Cardiac fibroblast (primary cell): ENCODE measurements around the gene C2CD2L.

Experiments
- DNase-seq, 2 donors: peaks; one replicate each; pipeline versions ENCODE4 v3.0.0 to v3.0.0-alpha.2; 2010; ENCODE audit warnings: low read depth in 2 of 2
- H3K4me3 ChIP-seq, 2 donors: replicated peaks in 1 of 2; 1 replicate in 1 of 2; 2 replicates in 1 of 2; pipeline ENCODE4 v1.5.1; 2011; ENCODE audit warnings: low read depth in 2 of 2, low read length in 2 of 2, mild to moderate bottlenecking in 2 of 2, moderate library complexity in 1 of 2
- TF ChIP-seq, protein P1 (sequence below): IDR thresholded peaks from one replicate; pipeline ENCODE4 v1.5.1; 2011; ENCODE audit warnings: low read depth, mild to moderate bottlenecking, low read length, inconsistent platforms

Gene C2CD2L

DNA sequence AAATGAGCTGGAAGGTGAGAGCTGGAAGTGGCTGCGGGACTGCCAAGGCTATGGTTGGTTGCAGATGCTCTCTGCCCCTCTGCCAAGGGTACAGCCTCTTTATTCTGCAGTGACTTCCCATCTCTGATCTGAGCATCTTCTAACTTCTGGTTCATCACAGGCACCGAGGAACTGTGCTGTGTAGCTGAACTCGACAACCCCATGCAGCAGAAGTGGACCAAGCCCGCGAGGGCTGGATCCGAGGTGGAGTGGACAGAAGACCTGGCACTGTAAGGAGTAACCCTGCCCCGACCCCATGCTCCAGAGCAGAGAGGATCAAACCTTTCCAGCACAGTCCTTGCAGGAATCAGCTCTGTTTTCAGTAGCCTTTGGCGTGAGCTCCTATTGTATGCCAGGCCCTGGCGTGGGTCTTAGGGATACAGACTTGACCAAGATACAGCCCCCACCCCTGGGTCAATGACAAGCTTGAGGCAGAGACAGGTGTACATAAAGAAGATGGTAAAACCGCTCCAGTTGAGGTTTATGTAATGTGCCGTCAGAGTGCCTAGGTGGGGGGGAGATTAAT is 4.3 kb downstream of the C2CD2L start:
- TF ChIP-seq, protein P1, sequence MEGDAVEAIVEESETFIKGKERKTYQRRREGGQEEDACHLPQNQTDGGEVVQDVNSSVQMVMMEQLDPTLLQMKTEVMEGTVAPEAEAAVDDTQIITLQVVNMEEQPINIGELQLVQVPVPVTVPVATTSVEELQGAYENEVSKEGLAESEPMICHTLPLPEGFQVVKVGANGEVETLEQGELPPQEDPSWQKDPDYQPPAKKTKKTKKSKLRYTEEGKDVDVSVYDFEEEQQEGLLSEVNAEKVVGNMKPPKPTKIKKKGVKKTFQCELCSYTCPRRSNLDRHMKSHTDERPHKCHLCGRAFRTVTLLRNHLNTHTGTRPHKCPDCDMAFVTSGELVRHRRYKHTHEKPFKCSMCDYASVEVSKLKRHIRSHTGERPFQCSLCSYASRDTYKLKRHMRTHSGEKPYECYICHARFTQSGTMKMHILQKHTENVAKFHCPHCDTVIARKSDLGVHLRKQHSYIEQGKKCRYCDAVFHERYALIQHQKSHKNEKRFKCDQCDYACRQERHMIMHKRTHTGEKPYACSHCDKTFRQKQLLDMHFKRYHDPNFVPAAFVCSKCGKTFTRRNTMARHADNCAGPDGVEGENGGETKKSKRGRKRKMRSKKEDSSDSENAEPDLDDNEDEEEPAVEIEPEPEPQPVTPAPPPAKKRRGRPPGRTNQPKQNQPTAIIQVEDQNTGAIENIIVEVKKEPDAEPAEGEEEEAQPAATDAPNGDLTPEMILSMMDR: no peak
- DNase-seq: no peak
- no peak overlapping the region for H3K4me3 ChIP-seq

DNA sequence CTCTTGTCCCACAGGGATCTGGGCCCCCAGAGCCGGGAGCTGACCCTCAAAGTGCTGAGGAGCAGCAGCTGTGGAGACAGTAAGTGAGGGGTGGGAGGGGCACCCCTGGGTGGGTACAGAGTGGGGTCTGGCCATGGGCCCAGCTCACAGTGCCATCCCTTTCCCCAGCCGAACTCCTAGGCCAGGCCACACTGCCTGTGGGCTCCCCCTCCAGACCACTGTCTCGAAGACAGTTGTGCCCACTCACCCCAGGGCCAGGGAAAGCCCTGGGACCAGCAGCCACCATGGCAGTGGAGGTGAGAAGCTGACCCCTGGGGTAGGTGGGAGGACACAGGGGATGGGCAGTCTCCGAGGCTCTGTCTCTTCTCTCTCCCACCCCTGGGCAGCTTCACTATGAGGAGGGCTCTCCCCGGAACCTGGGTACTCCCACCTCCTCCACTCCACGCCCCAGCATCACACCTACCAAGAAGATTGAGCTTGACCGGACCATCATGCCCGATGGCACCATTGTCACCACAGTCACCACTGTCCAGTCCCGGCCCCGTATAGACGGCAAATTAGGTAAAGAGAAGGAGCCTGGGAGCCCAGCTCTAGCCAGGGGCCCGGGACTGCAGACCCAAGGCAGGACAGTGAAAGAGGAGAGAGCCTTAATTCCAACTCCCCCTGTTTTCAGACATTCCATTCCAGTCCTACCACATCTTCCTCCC is 5.3 kb downstream of the C2CD2L start:
- H3K4me3 ChIP-seq: no peak overlapping the region
- no peak for DNase-seq
- TF ChIP-seq, protein P1: no peak

DNA sequence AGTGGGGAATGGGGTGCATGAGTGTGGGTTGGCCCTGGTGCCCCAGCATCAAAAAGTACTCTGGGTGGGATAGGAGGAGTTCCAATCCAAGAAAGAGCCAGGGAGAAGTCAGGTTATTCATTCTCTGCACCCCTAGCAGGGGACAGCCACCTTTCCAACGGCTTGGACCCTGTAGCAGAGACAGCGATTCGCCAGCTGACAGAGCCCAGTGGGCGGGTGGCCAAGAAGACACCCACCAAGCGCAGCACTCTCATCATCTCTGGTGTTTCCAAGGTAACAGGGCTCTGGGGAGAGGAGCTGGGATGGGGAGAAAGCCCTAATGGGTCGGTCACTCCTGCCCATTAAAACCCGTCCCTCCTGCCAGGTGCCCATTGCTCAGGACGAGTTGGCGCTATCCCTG is 6.6 kb downstream of the C2CD2L start:
- no peak for DNase-seq
- TF ChIP-seq, protein P1: no peak
- no peak overlapping the region for H3K4me3 ChIP-seq

GRCh38 chr11:119114351-119114750 is 7.2 kb downstream of the C2CD2L start:
- TF ChIP-seq, protein P1: no peak
- DNase-seq: no peak
- H3K4me3 ChIP-seq: no peak overlapping the region

DNA sequence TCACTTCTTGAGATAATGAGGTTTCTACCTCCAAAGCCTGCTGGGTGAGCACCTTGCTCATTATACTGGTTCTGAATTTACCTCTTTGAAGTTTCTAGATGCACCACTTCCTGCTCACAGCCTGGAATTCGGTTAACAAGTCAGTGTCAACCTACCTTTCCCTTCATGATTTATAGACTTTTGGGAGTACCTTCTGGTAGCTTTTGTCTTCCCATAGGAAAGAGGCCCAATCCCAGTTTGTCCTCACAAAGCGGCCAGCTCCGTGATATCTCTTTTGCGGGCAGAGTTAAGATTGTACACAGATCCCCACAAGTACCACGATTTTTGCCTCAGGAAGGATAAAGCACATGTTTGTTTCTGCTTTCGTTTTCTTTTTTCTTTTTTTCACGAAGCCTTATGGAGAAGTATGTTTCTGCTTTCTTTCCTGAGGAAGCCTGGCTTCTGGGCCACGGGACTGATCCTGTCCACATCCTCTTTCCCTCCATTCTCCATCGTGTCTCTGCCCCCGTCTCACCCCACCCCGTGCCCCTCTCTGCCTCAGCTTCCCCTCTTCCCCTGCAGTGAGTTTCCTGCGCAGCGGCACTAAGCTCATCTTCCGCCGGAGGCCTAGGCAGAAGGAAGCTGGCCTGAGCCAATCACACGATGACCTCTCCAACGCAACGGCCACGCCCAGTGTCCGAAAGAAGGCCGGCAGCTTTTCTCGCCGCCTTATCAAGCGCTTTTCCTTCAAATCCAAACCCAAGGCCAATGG is 8.5 kb downstream of the C2CD2L start:
- TF ChIP-seq, protein P1: no peak
- DNase-seq: no peak
- no peak overlapping the region for H3K4me3 ChIP-seq

DNA sequence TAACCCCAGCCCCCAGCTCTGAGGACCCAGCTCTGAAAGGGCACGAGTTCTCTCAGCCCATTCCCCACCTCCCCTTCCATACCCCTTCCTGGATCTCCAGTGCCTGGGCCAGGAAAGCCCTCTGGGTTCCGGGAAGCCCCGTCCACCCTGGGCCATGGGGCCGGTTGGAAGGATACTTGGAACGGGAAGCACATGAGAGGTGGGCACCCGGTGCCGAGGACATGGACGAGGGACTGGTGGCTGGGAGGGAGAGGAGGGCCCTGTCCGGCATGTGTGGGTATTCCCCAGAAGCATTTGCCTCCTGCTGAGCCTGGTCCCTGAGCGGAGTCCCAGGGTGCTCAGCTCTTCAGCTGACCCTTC is 9.1 kb downstream of the C2CD2L start:
- TF ChIP-seq, protein P1: no peak
- no peak overlapping the region for H3K4me3 ChIP-seq
- DNase-seq: no peak
